ENCODE measurements around the gene ALDOA.
A peak's percentile ranks its signal among the peaks of the same experiment; 100 is the strongest.
"Not testable (repeated sequence)": the region's sequence is repeated elsewhere in the genome, so short reads cannot be mapped to it uniquely, and the experiment has no call there.

The ALDOA gene

DNA sequence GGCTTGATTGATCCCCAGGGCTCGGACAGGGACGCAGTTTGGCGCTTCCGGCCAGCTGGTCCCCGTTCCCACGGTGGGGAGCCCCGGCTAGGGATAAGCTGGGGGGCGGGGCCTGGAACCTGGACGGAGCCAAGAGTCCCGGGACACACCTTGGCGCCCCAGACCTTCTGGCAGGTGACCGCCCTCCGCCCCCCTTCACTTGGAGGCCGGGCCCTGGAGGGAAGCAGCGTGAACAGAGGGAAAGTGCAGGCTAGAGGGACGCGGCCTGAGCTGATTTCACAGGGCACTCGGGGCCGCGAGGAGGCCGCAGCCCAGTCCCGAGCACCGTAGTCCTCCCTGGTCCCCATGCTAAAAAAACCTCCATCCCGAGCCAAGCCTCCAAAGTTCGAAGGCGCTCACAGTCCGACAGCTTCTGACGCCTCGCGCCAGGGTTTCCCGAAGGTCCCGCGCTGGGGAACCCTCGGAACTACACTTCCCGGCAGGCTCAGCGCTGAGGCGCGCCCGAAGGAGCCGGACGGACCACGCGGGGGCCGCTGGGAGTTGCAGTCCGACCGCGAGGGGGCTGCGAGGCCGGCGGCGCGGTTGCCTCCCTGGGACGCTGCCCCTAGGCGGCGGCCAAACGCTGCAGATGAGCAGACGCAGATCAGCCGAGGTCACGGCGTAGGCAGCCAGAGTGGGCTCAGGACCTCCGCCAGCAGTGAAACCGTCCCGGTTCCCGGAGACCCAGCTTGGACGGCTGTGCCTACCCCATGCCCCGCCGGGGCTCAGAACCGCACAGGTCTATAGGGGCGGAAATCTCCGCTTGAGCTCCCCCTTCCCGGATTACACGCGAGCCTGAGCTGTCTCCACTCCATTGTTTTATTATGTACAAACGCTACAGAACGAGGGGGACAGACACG is 26.2 kb downstream of the ALDOA start, which contains the start of gene TBX6:
Gene TBX6 (minus strand): TSS at position 451 of the 899 bp plus-strand sequence. CDS start 731 bp downstream, outside the sequence.
- peak; percentile 90 for DNase-seq

DNA sequence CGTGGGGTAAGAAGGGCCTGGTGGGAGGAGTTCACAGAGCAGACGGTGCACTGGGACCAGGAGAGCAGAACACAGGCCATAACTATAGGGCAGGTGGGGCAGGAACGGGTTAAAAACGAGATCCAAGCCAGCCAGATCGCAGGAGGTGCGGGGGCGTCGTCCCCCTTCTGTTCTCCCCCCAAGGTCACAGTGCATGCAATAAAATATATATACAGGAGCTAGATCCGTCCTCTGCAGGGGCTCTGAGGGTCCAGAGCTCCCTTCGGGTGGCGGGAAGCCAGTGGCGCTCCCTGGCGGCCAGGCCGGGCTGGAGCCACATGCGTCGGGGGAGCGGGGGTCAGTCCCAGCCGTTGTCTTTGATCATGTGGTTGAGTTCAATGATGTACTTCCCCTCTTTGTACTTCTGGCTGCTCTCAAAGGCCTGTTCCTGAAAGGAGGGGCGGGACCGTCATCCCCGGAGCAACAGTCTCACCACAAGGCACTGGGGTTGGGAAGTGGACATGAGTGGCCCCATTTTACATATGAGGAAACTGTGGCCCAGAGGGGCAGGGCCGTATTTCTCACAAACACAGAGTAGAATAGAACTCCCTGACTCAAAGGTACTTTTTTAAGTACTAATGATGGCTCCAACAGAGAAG is 26.9 kb downstream of the ALDOA start:
- peak; percentile 60 for DNase-seq

DNA sequence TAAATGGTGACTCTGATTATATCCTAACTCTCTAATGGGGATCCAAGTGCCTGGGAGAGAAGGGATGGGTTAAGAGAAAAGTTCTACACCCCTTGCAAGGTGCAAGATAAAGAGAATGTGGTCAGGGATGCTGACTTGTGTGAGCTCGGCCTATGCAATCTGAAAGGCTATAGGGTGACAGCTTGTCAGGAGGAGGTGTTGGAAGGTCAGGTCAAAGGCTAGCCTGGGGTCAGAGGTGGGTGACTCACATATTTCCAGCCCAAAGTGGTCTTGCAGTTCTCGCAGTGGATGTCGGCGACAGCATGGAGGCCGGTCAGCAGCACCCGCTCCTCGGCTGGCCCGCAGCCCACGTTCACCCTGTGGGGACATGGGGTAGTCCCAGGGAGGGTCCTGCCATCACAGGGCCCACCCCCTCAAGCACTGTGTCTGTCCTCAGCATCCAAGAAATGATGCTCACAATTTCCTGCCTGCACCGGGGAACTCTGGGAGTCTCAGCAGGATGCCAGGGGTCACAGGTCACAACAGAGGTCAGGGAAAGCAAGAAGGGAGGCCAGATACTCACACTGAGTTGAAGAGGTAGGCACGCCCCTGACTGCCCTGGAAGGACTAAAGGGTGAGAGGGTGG is 29.1 kb downstream of the ALDOA start:
- DNase-seq, result no peak

DNA sequence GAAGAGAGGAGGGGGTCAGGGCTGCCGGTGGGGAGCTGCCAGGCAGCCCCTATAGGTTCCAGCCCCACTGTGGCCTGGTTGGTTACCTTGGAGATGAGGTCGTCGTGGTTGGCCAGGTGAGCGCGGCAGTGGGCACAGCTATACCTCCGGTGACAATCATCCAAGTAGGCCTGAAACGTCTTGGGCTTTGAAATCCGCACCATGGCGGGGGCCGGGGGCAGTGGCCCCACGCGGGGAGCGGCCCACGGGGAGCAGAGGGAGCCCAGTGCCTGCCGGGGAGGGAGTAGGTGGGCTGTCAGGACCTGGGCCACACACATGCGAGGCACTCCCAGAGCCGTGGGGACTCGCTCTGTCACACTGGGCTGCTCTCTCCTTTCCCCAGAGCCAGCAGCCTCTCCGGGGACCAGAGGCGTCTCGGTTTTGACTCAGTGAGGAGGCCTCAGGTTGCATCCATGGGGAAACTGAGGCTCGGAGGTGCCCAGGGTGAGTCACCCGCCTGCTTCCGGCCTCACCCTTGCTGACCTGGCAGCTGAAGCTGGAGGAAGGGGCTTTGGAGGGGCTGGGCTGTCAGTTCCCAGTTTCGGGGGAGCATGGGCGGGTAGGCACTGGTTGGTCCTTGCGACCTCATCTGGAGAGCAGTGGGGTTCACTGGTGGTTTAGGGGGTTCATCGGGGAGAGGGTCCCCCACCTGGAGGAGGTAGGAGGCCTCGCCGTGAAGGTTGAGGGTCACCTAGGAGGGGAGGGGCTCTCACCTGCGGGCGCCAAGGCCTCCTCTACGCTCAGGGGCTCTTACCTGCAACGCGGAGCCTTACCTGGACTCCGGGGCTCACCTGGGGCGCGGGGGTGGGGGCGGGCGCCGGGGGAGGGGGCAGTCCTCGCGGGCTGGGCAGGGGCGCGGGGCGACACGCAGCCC is 29.9 kb downstream of the ALDOA start:
- no peak for DNase-seq

DNA sequence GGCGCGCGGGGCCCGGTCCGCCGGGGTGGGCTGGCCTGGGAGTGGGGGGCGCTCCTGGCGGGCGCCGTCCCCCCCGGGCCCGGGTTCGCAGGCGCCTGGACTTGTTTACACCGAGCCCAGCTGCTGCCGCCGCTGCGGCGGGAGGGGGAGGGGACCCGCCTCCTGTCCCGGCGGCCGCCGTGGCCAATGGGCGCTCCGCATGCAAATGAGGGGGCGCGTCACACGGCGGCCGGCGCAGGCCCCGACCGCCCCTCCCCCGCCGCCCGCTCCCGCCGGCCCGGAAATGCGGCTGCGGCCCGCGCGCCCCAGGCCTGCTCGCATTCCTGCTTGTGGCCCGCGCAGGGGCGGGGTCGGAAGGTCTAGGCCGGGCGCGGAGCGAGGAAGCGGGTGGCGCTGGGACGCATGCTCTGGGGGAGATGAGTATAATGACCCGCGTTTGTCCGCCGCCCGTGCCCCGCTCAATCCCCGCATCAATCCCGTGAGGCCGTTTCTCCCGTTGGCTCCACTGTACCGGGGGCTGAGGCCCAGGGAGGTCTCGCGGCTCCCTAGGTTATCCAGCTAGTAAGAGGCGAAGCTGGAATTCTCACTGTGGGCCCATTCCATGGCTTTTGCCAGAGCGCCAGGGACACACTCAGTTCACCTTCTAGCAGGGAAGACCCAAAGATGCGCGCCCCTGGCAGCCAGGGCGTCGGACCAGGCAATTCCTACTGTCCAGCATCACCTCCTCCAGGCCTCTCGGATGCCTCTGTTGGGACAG is 30.7 kb downstream of the ALDOA start, which contains the start of gene YPEL3:
Gene YPEL3 (minus strand): TSS at position 109 of the 757 bp plus-strand sequence. CDS start 731 bp downstream, outside the sequence.
- DNase-seq, result peak; percentile 87

DNA sequence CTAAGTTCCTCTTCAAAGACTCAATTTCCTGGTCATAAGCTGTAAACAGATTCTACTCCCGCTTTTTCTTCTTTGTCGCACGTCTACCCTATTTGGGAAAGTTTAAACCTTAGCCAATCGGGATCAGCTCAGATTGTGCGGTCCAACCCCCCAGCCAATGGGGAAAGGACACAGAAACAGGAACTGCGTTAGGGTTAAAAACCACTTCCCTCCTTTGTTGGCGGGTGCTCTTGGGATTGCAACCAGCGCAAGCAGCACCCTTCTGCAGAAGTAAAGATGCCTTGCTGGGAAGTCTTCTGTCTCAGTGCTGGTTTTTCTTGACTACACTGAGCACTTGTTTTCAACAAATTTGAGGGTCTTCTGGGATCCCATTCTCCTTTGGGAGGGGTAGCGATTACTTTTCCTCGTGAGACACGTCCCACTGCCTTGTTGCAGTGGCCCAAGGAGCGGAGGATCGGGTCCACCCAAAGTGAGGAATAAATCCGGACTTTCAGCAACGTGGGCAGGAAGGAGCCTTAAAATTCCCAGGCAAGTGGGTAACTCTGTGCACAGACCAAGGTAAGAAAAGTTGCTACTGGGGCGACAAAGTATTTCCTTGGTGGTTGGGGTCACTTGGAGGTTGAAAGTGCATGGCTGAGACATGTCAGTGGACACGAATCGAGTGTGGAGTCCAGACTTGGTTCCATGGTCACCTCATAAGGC is 31.5 kb downstream of the ALDOA start:
- no peak for DNase-seq

DNA sequence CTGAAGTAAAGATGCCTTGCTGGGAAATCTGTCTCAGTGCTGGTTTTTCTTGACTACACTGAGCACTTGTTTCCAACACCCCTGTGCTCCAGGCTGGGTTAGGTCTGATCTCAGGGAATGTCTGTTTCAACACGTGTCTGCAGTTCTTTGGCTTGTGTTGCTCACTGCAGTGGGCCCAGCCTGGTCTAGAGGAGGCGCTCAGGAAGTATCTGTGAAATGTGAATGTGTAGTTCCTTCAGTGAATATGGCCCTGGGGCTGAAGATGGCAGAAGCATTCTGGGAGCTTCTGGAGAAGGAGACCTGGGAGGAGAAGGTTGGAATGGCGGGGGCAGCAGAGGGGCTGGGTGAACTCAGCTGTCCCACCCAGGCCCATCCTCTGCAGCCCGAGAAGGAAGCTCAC is 38.5 kb downstream of the ALDOA start:
- no peak for DNase-seq

DNA sequence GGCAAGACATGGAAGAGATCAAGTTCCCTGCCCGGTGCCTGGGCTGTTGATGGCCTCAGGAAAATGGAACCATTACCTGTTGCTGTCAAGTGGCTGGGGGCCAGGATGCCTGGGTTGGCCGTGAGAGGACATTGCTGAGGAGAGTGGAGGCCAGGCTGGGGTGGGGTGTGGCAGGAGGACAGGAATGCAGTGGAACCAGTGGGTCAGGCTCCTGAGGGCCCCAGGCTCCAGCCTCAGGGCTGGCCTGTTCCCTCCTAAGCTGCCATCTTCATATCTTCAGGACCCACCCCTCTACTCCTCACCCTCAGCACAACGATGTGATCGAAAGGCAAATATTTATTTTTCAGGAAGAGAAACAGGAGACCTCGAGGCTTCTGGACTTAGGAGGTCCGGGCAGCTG is 38.9 kb downstream of the ALDOA start:
- DNase-seq, result no peak

DNA sequence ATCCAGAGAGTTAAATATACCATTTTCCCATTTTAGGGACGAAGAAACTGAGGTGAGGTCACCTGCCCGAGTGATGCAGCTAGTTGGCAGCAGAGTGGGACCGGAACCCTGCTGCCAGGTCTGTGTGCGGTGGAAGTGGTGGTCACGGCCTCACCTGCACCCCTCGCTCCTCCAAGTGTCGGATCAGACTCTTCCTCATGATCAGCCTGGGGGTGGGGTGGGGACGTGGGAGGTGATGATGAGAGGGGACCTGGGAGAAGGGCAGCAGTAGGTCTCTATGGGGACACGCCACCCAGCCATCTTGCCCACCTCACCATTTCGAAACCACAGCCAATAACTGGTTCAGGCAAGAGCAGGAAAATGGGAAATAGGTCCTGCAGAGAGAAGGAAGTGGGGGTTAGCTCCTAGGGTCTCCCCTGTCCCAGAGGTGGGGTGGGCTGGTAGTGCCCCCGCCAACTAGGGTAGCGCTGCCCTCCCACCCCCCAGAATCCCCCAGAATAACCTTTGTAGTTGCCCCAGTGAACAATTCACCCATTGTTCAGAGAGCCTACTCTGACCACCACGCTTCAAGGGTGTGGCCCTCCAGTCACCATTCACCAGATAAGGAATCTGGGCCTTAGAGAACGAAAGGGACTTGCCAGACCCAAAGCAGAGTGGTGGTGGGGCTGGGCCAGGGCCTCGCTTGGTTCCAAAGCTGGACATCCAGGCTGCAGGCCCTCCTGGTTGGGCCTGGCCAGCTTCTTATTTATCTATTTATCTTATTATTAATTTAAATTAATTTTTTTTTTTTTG is 42.7 kb downstream of the ALDOA start:
- no peak for DNase-seq

DNA sequence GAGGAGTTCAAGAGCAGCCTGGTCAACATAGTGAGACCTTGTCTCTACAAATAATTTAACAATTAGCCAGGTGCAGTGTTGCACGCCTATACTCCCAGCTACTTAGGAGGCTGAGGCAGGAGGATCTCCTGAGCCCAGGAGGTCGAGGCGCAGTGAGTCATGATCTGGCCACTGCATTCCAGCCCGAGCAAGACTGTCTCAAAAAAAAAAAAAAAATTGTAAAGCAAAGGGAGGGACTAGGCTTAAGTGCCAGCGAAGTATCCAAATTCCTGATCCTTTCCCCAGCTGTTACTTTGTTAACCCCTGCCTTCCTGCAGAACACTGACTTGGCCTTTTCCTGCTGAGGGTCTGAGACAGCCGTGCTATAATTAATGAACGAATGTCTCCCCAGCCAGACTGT is 45.1 kb downstream of the ALDOA start:
- peak; percentile 48 for DNase-seq

DNA sequence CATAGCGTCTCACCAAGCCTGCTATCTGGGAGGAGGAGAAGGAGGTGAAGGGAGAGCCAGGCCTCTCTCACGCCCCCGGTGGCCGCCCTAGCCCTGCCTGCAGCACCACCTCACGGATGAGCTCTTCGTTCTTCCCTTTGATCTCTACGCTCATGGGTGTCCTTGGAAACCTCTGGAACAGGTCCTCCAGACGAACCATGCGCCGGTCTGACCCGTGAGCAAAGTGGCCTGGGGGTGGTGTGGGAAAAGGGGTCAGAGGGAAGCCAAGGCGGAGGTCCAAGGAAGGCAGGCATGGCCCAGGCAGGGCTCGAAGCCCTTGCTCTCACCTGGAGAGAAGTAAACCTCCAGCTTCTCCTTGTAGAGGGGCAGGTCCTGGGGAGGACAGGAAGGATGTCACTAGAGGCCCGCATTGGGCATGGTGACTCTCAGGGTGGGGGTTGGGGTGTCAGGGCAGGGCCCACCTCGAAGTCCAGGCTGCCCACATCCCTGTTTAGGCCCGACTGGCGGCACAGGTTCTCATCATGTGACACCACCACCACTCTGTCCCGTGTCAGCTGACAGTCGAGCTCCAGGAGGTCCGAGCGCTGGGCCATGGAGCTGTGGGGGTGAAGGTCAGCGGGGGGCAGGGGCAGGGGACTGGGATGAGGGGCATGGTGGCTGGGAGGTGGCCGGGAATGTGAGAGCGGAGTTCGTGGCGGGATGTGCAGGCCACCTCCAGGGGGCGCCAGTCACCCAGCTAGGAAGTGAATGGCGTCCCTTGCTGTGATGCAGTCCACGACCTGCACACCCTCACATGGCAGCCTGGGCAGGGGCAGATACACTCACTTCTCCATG is 46.9 kb downstream of the ALDOA start:
- DNase-seq, result peak; percentile 45

DNA sequence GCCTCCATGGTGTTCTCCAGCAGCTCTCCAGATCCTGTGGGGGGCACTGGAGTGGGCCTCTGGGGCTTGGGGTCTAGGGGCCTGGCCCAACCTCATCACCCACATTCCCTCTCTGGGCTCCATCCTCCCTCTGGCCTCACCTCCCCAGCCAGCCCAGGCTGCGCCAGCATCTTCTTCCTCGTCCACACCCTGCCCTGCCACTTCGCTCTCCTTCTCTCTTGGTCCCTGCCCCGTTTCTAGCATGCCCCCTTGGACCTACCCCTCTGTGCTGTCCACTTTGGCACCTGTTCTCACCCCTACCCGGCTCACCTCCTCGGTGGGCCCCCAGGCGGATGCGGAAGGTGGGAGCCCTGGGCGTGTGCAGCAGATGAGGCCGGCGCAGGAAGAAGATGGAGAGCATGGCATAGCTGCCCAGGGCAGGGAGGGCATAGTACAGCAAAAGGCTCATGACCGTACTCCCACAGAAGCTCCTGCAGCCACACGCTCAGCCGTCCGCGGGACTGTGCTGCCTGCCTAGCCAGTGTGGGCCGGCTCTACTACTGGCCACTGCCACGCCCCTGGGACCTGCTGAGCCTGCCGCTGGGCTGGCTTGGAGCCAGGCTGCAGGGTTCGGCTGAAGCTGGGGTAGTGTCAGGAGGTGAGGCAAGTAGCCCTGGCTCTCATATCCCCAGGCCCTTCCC is 47.6 kb downstream of the ALDOA start, which contains the start of gene GDPD3:
Gene GDPD3 (minus strand): TSS at position 507 of the 680 bp plus-strand sequence. CDS start 59 bp downstream, at position 448.
- DNase-seq, result no peak

DNA sequence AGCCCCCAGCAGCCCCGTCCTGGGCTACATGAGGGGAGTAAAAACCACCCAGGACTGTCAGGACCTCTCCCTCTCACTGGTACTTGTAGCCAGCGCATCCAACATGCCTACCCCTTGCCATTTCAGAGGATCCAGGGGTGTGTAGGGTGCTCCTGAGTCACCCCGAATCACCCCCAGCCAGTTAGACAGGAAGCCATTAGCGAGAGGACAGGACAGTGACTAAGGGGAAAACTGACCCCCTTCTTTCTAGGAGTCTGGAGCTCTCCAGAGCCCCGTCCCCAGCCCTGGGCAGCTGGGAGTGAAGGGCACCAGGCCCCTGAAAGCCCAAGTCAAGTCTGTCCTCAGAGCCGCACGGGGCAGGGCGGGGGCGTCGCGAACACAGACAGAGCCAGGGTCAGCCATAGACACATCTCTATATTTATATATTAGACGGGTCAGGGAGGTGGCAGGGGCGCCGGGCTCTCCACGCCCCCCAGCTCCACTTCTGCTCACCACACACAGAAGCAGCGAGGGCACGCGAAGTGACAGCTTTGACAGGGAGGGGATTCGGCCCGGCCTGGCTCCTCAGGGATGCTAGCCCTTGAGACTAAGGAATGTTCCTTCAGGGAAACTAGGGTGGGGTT is 48.3 kb downstream of the ALDOA start:
- DNase-seq, result no peak

DNA sequence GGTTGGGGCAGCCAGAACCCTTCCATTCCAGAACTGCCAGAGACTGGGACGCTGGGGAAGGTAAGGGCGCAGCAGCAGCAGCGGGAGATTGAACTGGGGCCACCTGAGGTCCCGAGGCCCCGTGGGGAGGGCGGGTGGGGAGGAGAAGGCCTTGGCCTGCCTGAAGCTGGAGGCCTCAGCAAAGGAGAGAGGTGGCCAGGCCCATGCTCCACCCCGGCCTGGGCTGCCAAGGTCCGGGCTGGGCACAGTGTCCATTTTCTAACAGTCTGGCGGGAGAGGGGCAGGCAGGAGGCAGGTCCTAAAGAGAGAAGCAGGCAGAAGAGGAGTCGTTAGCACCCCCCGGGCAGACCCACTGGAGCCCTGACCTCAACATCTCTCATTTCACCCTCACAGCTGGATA is 48.9 kb downstream of the ALDOA start:
- DNase-seq, result no peak

DNA sequence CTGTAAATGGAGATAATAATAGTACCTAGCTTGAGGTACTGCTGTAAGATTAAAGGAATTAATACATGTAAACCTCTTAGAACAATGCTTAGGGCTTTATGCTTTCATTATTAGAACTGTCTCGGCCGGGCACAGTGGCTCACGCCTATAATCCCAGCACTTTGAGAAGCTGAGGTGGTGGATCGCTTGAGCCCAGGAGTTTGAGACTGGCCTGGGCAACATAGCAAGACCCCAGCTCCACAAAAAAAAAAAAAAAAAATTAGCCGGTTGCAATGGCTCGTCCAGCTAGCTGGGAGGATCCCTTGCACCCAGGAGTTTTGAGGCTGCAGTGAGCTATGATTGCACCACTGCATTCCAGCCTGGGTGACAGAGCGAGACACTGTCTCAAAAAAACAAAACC is 49.3 kb downstream of the ALDOA start:
- DNase-seq, result not testable (repeated sequence)

DNA sequence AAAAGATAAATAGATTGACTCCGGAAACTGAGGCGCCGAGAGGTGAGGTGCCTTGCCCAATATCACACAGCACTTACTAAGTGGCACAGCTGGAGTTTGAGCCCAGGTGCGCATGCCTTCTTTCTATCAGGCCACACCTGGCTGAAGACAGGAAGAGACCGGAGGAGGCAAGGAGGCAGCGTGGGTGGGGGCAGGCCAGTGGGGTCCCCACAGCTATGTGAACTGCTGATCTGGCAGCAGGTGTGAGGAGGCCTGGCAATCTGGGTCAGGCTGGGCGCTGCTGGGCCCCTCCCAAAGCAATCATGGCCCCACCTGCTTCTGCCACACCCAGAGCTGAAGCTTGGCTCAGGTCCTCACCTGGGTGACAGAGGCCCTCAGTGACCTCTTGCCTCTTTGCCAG is 49.7 kb downstream of the ALDOA start:
- no peak for DNase-seq
